ENCODE measurements around the gene TMOD2.
A peak's percentile ranks its signal among the peaks of the same experiment; 100 is the strongest.

The TMOD2 gene

GRCh38 chr15:51750792-51751696 is at the start of gene TMOD2:
Gene TMOD2 (plus strand): TSS chr15:51751597. CDS start chr15:51766442, 14,845 bp downstream.
- peak; percentile 47 for DNase-seq (ENCODE audit: low spot score)

- DNase-seq (ENCODE audit: low spot score), result no peak
Observed at GRCh38 chr15:51702710-51703109, 48.7 kb upstream of the TMOD2 start.

GRCh38 chr15:51706291-51706690 is 45.1 kb upstream of the TMOD2 start:
- no peak for DNase-seq (ENCODE audit: low spot score)

GRCh38 chr15:51706926-51707608 is 44.3 kb upstream of the TMOD2 start:
- no peak for DNase-seq (ENCODE audit: low spot score)

GRCh38 chr15:51708013-51708412 is 43.4 kb upstream of the TMOD2 start:
- DNase-seq (ENCODE audit: low spot score), result no peak

GRCh38 chr15:51709031-51709430 is 42.4 kb upstream of the TMOD2 start:
- no peak for DNase-seq (ENCODE audit: low spot score)

GRCh38 chr15:51714162-51714561 is 37.2 kb upstream of the TMOD2 start:
- DNase-seq (ENCODE audit: low spot score), result no peak

GRCh38 chr15:51714911-51715310 is 36.5 kb upstream of the TMOD2 start:
- no peak for DNase-seq (ENCODE audit: low spot score)

GRCh38 chr15:51718219-51718618 is 33.2 kb upstream of the TMOD2 start:
- DNase-seq (ENCODE audit: low spot score), result no peak

- DNase-seq (ENCODE audit: low spot score), result no peak
Observed at GRCh38 chr15:51718746-51719145, 32.7 kb upstream of the TMOD2 start.

GRCh38 chr15:51720201-51720995 is 31.0 kb upstream of the TMOD2 start:
- DNase-seq (ENCODE audit: low spot score), result no peak

- DNase-seq (ENCODE audit: low spot score), result no peak
Observed at GRCh38 chr15:51721199-51721960, 30.0 kb upstream of the TMOD2 start.

- no peak for DNase-seq (ENCODE audit: low spot score)
Observed at GRCh38 chr15:51724199-51724598, 27.2 kb upstream of the TMOD2 start.

GRCh38 chr15:51724673-51725072 is 26.7 kb upstream of the TMOD2 start:
- no peak for DNase-seq (ENCODE audit: low spot score)

- DNase-seq (ENCODE audit: low spot score), result peak; percentile 57
Observed at GRCh38 chr15:51726302-51727073, 24.9 kb upstream of the TMOD2 start.

- DNase-seq (ENCODE audit: low spot score), result peak; percentile 59
Observed at GRCh38 chr15:51727141-51727897, 24.1 kb upstream of the TMOD2 start.

GRCh38 chr15:51731549-51732267 is 19.7 kb upstream of the TMOD2 start:
- peak; percentile 62 for DNase-seq (ENCODE audit: low spot score)

- DNase-seq (ENCODE audit: low spot score), result no peak
Observed at GRCh38 chr15:51732646-51733045, 18.8 kb upstream of the TMOD2 start.

GRCh38 chr15:51735228-51736010 is 16.0 kb upstream of the TMOD2 start:
- peak; percentile 67 for DNase-seq (ENCODE audit: low spot score)
